B cell (primary cell): ENCODE measurements around the gene SSR1. TPM values are rescaled to one million over a fixed set of nuclear protein-coding genes. Genes with fewer than 3 reads are reported as not detected.

Source experiments
- ATAC-seq: fragments of 200-7000 bp; cut with Tn5 transposase; one replicate; pipeline ENCODE4 v1.10.0; 2021; ENCODE audit warnings: low read depth, mild to moderate bottlenecking, moderate number of reproducible peaks, moderate library complexity
- CTCF ChIA-PET: fragments of 350-600 bp; sonication (Branson Sonifier 250); formaldehyde crosslinking; loops from one replicate; lab custom pipeline; 2021; ENCODE audit warnings: antibody characterized with exemption, inconsistent platforms; lab: Charles Lee
- POLR2A ChIA-PET: fragments of 350-600 bp; sonication (Branson Sonifier 250); formaldehyde crosslinking; loops from one replicate; lab custom pipeline; 2021; ENCODE audit warnings: antibody characterized with exemption; lab: Charles Lee
- DNase-seq: peaks from one replicate; pipeline ENCODE4 v3.0.0; 2013
- H2AFZ ChIP-seq: 2 replicates; pipeline ENCODE4 v1.6.1; 2012; ENCODE audit warnings: mild to moderate bottlenecking, low read depth, low read length; ENCODE audit not compliant: insufficient read depth, poor library complexity, severe bottlenecking
- H3K27ac ChIP-seq, 2 donors: 1 replicate in 1 of 2; 2 replicates in 1 of 2; pipeline ENCODE4 v1.5.1; 2012 to 2013; ENCODE audit warnings: low read length in 2 of 2, mild to moderate bottlenecking in 2 of 2, moderate library complexity in 1 of 2
- H3K27me3 ChIP-seq, 4 experiments: fragments of 200-600 bp in 1 of 4; sonication (generic) in 1 of 4; replicated peaks in 1 of 4; 1 replicate in 2 of 4; 2 replicates in 2 of 4; pipeline versions ENCODE4 v1.6.1 to v1.7.0; 2013 to 2016; ENCODE audit warnings: low read length in 3 of 4, mild to moderate bottlenecking in 2 of 4, mixed read lengths in 1 of 4, moderate library complexity in 1 of 4; ENCODE audit not compliant: insufficient read depth in 4 of 4, control insufficient read depth in 3 of 4; ENCODE audit errors: control extremely low read depth in 1 of 4
- H3K36me3 ChIP-seq, 2 experiments: replicated peaks in 1 of 2; 1 replicate in 1 of 2; 2 replicates in 1 of 2; pipeline versions ENCODE4 v1.6.1 to v1.7.1; 2013; ENCODE audit warnings: low read length in 1 of 2; ENCODE audit not compliant: insufficient read depth in 2 of 2, control insufficient read depth in 1 of 2; ENCODE audit errors: control extremely low read depth in 1 of 2, extremely low read depth in 1 of 2
- H3K4me1 ChIP-seq, 2 donors: fragments of 200-600 bp in 1 of 2; sonication (generic) in 1 of 2; 1 replicate in 1 of 2; 2 replicates in 1 of 2; pipeline versions ENCODE4 v1.5.1 to v1.6.1; 2013 to 2017; ENCODE audit warnings: low read length in 2 of 2; ENCODE audit not compliant: control insufficient read depth in 2 of 2, insufficient read depth in 2 of 2
- H3K4me2 ChIP-seq: replicated peaks from 2 replicates; pipeline ENCODE3; 2012; ENCODE audit warnings: mild to moderate bottlenecking, low read depth, low read length; ENCODE audit not compliant: poor library complexity, severe bottlenecking
- H3K4me3 ChIP-seq, 5 experiments: fragments of 200-600 bp in 1 of 5; sonication (generic) in 1 of 5; 1 replicate in 3 of 5; 2 replicates in 2 of 5; pipeline versions ENCODE4 v1.5.1 to v1.7.0; 2011 to 2016; ENCODE audit warnings: low read length in 4 of 5, mild to moderate bottlenecking in 4 of 5, low read depth in 2 of 5, control low read depth in 1 of 5, moderate library complexity in 1 of 5; ENCODE audit not compliant: insufficient read depth in 1 of 5; ENCODE audit errors: control extremely low read depth in 1 of 5, extremely low read depth in 1 of 5
- H3K79me2 ChIP-seq: fragments of 200-600 bp; sonication (generic); one replicate; pipeline ENCODE4 v1.6.0; 2016; ENCODE audit warnings: low read length; ENCODE audit not compliant: control insufficient read depth, insufficient read depth
- H3K9ac ChIP-seq: fragments of 200-600 bp; sonication (generic); 2 replicates; pipeline ENCODE4 v1.6.1; 2017; ENCODE audit warnings: mild to moderate bottlenecking, low read length, moderate library complexity
- H3K9me3 ChIP-seq, 3 donors: one replicate each; pipeline versions ENCODE4 v1.6.1 to v1.7.1; 2013; ENCODE audit warnings: low read length in 2 of 3; ENCODE audit not compliant: control insufficient read depth in 2 of 3, insufficient read depth in 1 of 3; ENCODE audit errors: control extremely low read depth in 1 of 3
- H4K20me1 ChIP-seq: 2 replicates; pipeline ENCODE4 v1.6.0; 2012; ENCODE audit warnings: mild to moderate bottlenecking, low read length; ENCODE audit not compliant: insufficient read depth, control insufficient read depth, poor library complexity, severe bottlenecking
- H3K27ac Mint-ChIP-seq: one replicate; pipeline ENCODE4 v1.8.0; 2021; ENCODE audit warnings: mixed read lengths
- H3K27me3 Mint-ChIP-seq: one replicate; pipeline ENCODE4 v1.8.0; 2021; ENCODE audit warnings: mixed read lengths
- H3K4me1 Mint-ChIP-seq: one replicate; pipeline ENCODE4 v1.8.0; 2021; ENCODE audit warnings: mixed read lengths
- H3K4me3 Mint-ChIP-seq: one replicate; pipeline ENCODE4 v1.8.0; 2021; ENCODE audit warnings: mixed read lengths
- H3K9me3 Mint-ChIP-seq: one replicate; pipeline ENCODE4 v1.8.0; 2022; ENCODE audit warnings: mixed read lengths; ENCODE audit not compliant: insufficient read depth
- CTCF ChIP-seq: fragments of 200-600 bp; IDR thresholded peaks from one replicate; pipeline ENCODE4 v1.8.0; 2022; ENCODE audit warnings: antibody characterized with exemption, mild to moderate bottlenecking
- EZH2 ChIP-seq: IDR thresholded peaks from 2 replicates; pipeline ENCODE4 v1.6.1; 2012; ENCODE audit warnings: borderline replicate concordance, low read depth, mild to moderate bottlenecking, moderate library complexity, low read length; ENCODE audit not compliant: insufficient read depth, poor library complexity, severe bottlenecking
- WGBS: methylation state at CpG from one replicate; pipeline ENCODE4 v1.1.5; 2013; ENCODE audit warnings: missing lambda C conversion rate; ENCODE audit not compliant: insufficient coverage; 5-methylcytosine and 5-hydroxymethylcytosine counted together
- intact Hi-C: fragments of 100-400 bp; cut with micrococcal nuclease; formaldehyde crosslinking; loops from one replicate; pipeline ENCODE4 v1.10.0; 2022
- polyA plus RNA-seq: library from polyadenylated mRNA; depleted of rRNA; stranded (reverse); fragments of >200 nt; gene quantifications from 2 replicates; pipeline ENCODE4 v1.2.3, GENCODE V29; 2012
- total RNA-seq, 2 donors: library from RNA; stranded (reverse); fragments of 120-200 nt in 1 of 2; gene quantifications; 1 replicate in 1 of 2; 2 replicates in 1 of 2; pipeline versions ENCODE4 v1.2.3 to v1.2.4, GENCODE V29; 2013 to 2022

The SSR1 gene
- total and polyA plus RNA-seq, 2 donors (not counting 1 experiment from before 2014, with no cell fraction given): 15.9 to 81.6 TPM

- Mint-ChIP-seq H3K27me3 (no peaks in the 10 kb centered on the region), H3K4me3 (no peak overlapping the region), H3K9me3 (no peaks in the 10 kb centered on the region), H3K27ac (peak overlapping the region; percentile 43), H3K4me1 (peaks cover 25% of the 10 kb centered on the region)
- Histone ChIP-seq H3K27me3 (no peaks in the 10 kb centered on the region), H3K4me2 (peak overlapping the region; percentile 4), H3K4me3 (no peak overlapping the region), H3K4me1 (peaks cover 24 to 27% of the 10 kb centered on the region in 2 donors), H4K20me1 (no peaks in the 10 kb centered on the region), H3K36me3 (peaks cover 2 to 18% of the 10 kb centered on the region in 2 experiments), H3K27ac (peak overlapping the region in 1 of 2 donors; percentile 38), H3K9me3 (no peaks in the 10 kb centered on the region), H3K79me2 (no peaks in the 10 kb centered on the region), H2AFZ (no peak overlapping the region), H3K9ac (no peak overlapping the region)
- DNase-seq: no peak
- WGBS: 33% methylated on average over 10 of the region's 10 CpGs
- TF ChIP-seq EZH2: no peak
- no peak for TF ChIP-seq CTCF
- CTCF ChIA-PET: interaction anchor here (1.2 kb wide), 1 partner anchor 21 kb away, joined by 4 read pairs; no protein-coding TSS in a partner anchor
- intact Hi-C loops: no loop called here
- no peak for ATAC-seq
- POLR2A ChIA-PET: no interaction called here
Observed at GRCh38 chr6:7282097-7282906, 30.7 kb downstream of the SSR1 start.

- H2AFZ ChIP-seq: no peak overlapping the region
- H3K9ac ChIP-seq: no peak overlapping the region
- H3K4me1 ChIP-seq: peaks cover 29 to 36% of the 10 kb centered on the region in 2 donors
- Mint-ChIP-seq H3K4me3 (peak overlapping the region; percentile 64), H3K4me1 (peaks cover 28% of the 10 kb centered on the region), H3K27ac (peak overlapping the region; percentile 81), H3K27me3 (no peaks in the 10 kb centered on the region), H3K9me3 (no peaks in the 10 kb centered on the region)
- ATAC-seq: no peak
- no peaks in the 10 kb centered on the region for H3K9me3 ChIP-seq
- POLR2A ChIA-PET: interaction anchor here (1.2 to 2.8 kb wide), 2 partner anchors 113 to 340 kb away, joined by 3 to 14 read pairs; partner anchors contain the start of genes CAGE1 and RIOK1
- no peak overlapping the region for H3K4me2 ChIP-seq
- H3K4me3 ChIP-seq: no peak overlapping the region
- no peak for TF ChIP-seq EZH2
- peak; percentile 56 for TF ChIP-seq CTCF
- H3K27me3 ChIP-seq: no peaks in the 10 kb centered on the region
- CTCF ChIA-PET: interaction anchor here (0.7 to 8.2 kb wide), 33 partner anchors 8 to 943 kb away, joined by 3 to 216 read pairs (median 5); partner anchors contain the start of genes CAGE1, RIOK1 and SNRNP48
- no peak for DNase-seq
- H4K20me1 ChIP-seq: no peaks in the 10 kb centered on the region
- 71% methylated on average over 6 of the region's 7 CpGs for WGBS
- H3K27ac ChIP-seq: no peak overlapping the region
- no peaks in the 10 kb centered on the region for H3K36me3 ChIP-seq
- no peaks in the 10 kb centered on the region for H3K79me2 ChIP-seq
- intact Hi-C loops: loop anchor here (1.0 to 5.0 kb wide), 4 partner anchors 113 to 783 kb away; partner anchors contain the start of genes CAGE1 and RIOK1
Observed at GRCh38 chr6:7276199-7276524, 36.8 kb downstream of the SSR1 start.
